Measurements from ENCODE around the gene DNAJC2.

The DNAJC2 gene

DNA sequence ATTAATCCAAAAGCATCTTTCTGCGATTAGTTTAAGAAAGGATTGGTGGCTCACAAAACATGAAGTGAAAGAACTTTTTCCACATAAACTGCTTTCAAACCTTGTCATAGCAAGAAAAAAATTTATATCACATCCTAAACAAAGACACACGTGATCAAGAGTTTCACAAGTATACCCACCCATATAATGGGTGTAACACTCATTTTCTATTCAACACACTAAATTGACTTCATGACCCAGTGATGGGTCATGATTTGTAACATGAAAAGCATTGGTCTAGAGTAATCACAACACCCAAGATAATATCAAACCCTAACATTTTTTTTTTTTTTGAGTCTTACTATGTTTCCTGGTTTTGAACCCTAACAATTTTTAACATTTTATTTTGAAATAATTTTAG lies 29.7 kb downstream of the DNAJC2 start:
- no peak for DNase-seq (ENCODE audit: low read depth)
- H3K4me3 ChIP-seq (ENCODE audit: low read length) = no peak overlapping the region
- no peak for TF ChIP-seq CTCF (IDR thresholded peaks at IDR 0.05; ENCODE audit: insufficient read depth, low read depth, low read length, missing control alignments)

GRCh38 chr7:103307503-103308231 lies 36.9 kb downstream of the DNAJC2 start:
- no peak for TF ChIP-seq CTCF (IDR thresholded peaks at IDR 0.05; ENCODE audit: insufficient read depth, low read depth, low read length, missing control alignments)
- DNase-seq (ENCODE audit: low read depth) = peak; percentile 43

DNA sequence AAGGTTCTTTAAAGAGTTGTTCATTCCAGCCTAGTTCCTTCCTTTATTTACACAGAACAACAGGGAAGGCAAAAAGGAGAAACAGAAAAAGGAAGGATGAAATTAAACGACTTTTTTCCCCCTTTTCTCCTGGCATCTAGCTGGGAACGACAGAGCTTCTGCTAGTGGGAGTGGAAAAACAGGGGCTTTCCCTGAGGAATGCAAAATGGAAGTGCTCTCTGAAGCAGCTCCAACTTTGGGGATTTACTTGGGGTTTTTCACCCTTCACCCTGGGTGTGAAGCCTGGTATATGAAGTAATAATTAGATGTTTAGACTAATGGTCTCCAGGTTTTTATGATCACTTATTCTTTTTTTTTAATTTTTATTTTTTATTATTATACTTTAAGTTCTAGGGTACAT lies 43.1 kb downstream of the DNAJC2 start:
- no peak overlapping the region for H3K4me3 ChIP-seq (ENCODE audit: low read length)
- no peak for DNase-seq (ENCODE audit: low read depth)
- no peak for TF ChIP-seq CTCF (IDR thresholded peaks at IDR 0.05; ENCODE audit: insufficient read depth, low read depth, low read length, missing control alignments)

More at GRCh38 chr7:103307503-103308231, 36.9 kb downstream of the DNAJC2 start:
- no peak overlapping the region for H3K4me3 ChIP-seq (ENCODE audit: low read length)

DNA sequence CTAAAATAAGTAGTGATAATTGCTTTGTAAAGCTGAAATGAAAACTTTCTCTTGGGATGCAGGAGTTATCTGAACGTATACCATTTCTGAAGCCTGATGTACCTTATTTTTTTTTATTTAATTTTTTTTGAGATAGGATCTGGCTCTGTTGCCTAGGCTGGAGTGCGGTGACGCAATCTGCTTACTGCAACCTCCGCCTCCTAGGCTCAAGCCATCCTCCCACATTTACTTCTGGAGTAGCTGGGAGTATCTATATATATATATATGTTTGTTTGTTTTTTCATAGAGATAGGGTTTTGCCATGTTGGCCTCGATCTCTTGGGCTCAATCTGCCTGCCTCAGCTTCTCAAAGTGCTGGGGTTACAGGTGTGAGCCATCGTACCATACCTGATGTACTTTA lies 44.9 kb downstream of the DNAJC2 start:
- no peak for DNase-seq (ENCODE audit: low read depth)
- TF ChIP-seq CTCF (IDR thresholded peaks at IDR 0.05; ENCODE audit: insufficient read depth, low read depth, low read length, missing control alignments) = no peak
- no peak overlapping the region for H3K4me3 ChIP-seq (ENCODE audit: low read length)

GRCh38 chr7:103297837-103298179 lies 46.8 kb downstream of the DNAJC2 start:
- H3K4me3 ChIP-seq (ENCODE audit: low read length) = peak overlapping the region; percentile 81
- no peak for DNase-seq (ENCODE audit: low read depth)
- TF ChIP-seq CTCF (IDR thresholded peaks at IDR 0.05; ENCODE audit: insufficient read depth, low read depth, low read length, missing control alignments) = no peak

DNA sequence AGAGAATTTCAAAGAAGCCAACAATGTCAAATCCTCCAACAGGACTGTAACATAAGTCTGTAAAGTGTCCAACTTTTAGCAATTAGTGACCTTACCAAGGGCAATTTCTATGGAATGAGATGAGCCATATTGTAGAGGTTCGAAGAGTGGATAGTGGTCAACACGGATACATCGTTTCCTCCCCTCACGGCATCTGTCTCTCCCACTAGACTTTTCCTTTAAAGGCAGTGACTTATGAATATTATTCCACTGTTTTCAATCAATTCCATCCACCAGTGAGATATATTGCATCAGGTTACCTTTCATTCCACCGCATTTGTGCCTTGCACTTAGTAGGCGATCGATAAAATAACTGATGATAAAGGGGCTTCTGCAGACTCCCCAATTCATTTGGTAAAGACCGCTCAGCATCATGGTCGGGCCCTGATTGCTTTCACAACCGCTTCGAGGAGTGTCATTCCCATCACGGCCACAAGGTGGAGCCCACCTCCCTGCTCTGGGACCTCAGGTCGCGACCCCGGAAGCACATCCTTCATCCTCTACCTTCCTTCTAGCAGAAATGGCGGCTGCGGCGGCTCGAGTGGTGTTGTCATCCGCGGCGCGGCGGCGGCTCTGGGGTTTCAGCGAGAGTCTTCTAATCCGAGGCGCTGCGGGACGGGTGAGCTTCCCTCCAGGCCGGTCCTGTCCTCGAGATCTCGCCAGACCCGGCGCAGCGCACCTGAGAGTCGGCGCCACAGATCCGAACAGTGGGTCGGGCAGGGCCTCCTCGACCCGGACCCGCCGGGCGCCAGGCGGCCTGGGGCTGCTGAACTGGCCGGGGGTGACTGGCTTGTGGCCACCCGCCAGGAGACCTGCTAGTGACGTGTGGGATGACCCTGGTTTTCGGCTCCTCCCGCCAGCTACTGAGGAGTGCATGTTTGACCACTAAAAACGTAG lies 47.4 kb downstream of the DNAJC2 start, which contains the start of gene PMPCB:
Gene PMPCB (plus strand): TSS at position 535 of the 936 bp plus-strand sequence. CDS start 25 bp downstream, at position 560.
- TF ChIP-seq CTCF (IDR thresholded peaks at IDR 0.05; ENCODE audit: insufficient read depth, low read depth, low read length, missing control alignments) = peak; percentile 93
- peak; percentile 91 for DNase-seq (ENCODE audit: low read depth)
- H3K4me3 ChIP-seq (ENCODE audit: low read length) = peak within 1 kb of the TSS; percentile 81

Data from epithelial cell of esophagus (primary cell).